Measurements from ENCODE around the gene PPHLN1. TPM values are rescaled to one million over a fixed set of nuclear protein-coding genes. Genes with fewer than 3 reads are reported as not detected.

Gene PPHLN1
- total and polyA plus RNA-seq, 7 donors = 25.2 to 66.7 (median 52.3) TPM

- peaks cover 0 to 2% (median 0%) of the 10 kb centered on the region in 4 donors for H3K4me1 ChIP-seq
- 67 to 77% methylated on average over 9 of the region's 9 CpGs for WGBS, 2 donors
- H3K36me3 ChIP-seq = no peaks in the 10 kb centered on the region
- intact Hi-C loops (cut with DNase I) = no loop called here
- H3K4me3 ChIP-seq = no peak overlapping the region
- H3K9me3 ChIP-seq = no peaks in the 10 kb centered on the region
- no peak for DNase-seq
- TF ChIP-seq EP300 (IDR thresholded peaks at IDR 0.05) (no peak), POLR2AphosphoS5 (IDR thresholded peaks at IDR 0.05) (no peak), CTCF (IDR thresholded peaks at IDR 0.05) (no peak), POLR2A (IDR thresholded peaks at IDR 0.05) (no peak)
- H3K27ac ChIP-seq = no peak overlapping the region
- no peaks in the 10 kb centered on the region for H3K27me3 ChIP-seq
Measured at GRCh38 chr12:42364692-42365091, 38.7 kb downstream of the PPHLN1 start.

- no peak overlapping the region for H3K27ac ChIP-seq
Measured at GRCh38 chr12:42365486-42365885, 39.5 kb downstream of the PPHLN1 start.

GRCh38 chr12:42370013-42370412, 44.0 kb downstream of the PPHLN1 start:
- Histone ChIP-seq H3K4me1 (no peaks in the 10 kb centered on the region), H3K36me3 (peaks cover 0 to 3% (median under 1%) of the 10 kb centered on the region in 4 donors), H3K4me3 (no peak overlapping the region), H3K27ac (no peak overlapping the region), H3K27me3 (no peaks in the 10 kb centered on the region), H3K9me3 (no peaks in the 10 kb centered on the region)
- no peak for TF ChIP-seq POLR2A (IDR thresholded peaks at IDR 0.05)
- TF ChIP-seq POLR2AphosphoS5 (IDR thresholded peaks at IDR 0.05) = no peak
- no peak for TF ChIP-seq EP300 (IDR thresholded peaks at IDR 0.05)
- TF ChIP-seq CTCF (IDR thresholded peaks at IDR 0.05) = no peak
- intact Hi-C loops (cut with DNase I) = no loop called here
- no peak for DNase-seq
- 83 to 84% methylated on average over 4 of the region's 4 CpGs for WGBS, 2 donors

More at GRCh38 chr12:42365486-42365885, 39.5 kb downstream of the PPHLN1 start:
- no peaks in the 10 kb centered on the region for H3K9me3 ChIP-seq
- no peaks in the 10 kb centered on the region for H3K36me3 ChIP-seq
- peaks cover 0 to 2% (median 0%) of the 10 kb centered on the region in 4 donors for H3K4me1 ChIP-seq
- intact Hi-C loops (cut with DNase I) = no loop called here
- no peak for TF ChIP-seq POLR2A (IDR thresholded peaks at IDR 0.05)
- no peak for TF ChIP-seq EP300 (IDR thresholded peaks at IDR 0.05)
- no peak for TF ChIP-seq POLR2AphosphoS5 (IDR thresholded peaks at IDR 0.05)
- TF ChIP-seq CTCF (IDR thresholded peaks at IDR 0.05) = no peak
- no peaks in the 10 kb centered on the region for H3K27me3 ChIP-seq
- H3K4me3 ChIP-seq = no peak overlapping the region
- 95% methylated on average over 5 of the region's 5 CpGs for WGBS, 2 donors
- no peak for DNase-seq

GRCh38 chr12:42372154-42372791, 46.3 kb downstream of the PPHLN1 start:
- Histone ChIP-seq H3K36me3 (peaks cover 0 to 22% (median 4%) of the 10 kb centered on the region in 4 donors), H3K4me3 (no peak overlapping the region), H3K9me3 (no peaks in the 10 kb centered on the region), H3K27ac (no peak overlapping the region), H3K27me3 (no peaks in the 10 kb centered on the region), H3K4me1 (no peaks in the 10 kb centered on the region)
- 90 to 96% methylated on average over 2 of the region's 2 CpGs for WGBS, 2 donors
- no peak for DNase-seq
- peak; percentile 18 to 69 (median 31) for TF ChIP-seq CTCF (IDR thresholded peaks at IDR 0.05)
- TF ChIP-seq EP300 (IDR thresholded peaks at IDR 0.05) = no peak
- intact Hi-C loops (cut with DNase I) = loop anchor here (2.0 kb wide), 1 partner anchor 243 kb away; no protein-coding TSS in a partner anchor

- H3K27ac ChIP-seq = no peak overlapping the region
- H3K36me3 ChIP-seq = peaks cover 0 to 22% (median 4%) of the 10 kb centered on the region in 4 donors
- H3K4me1 ChIP-seq = no peaks in the 10 kb centered on the region
- no peak for DNase-seq
- intact Hi-C loops (cut with DNase I) = loop anchor here (2.0 kb wide), 1 partner anchor 245 kb away; no protein-coding TSS in a partner anchor
- no peak for TF ChIP-seq POLR2AphosphoS5 (IDR thresholded peaks at IDR 0.05)
- no peak for TF ChIP-seq POLR2A (IDR thresholded peaks at IDR 0.05)
- TF ChIP-seq EP300 (IDR thresholded peaks at IDR 0.05) = no peak
- no peak for TF ChIP-seq CTCF (IDR thresholded peaks at IDR 0.05)
- H3K9me3 ChIP-seq = no peaks in the 10 kb centered on the region
- H3K27me3 ChIP-seq = no peaks in the 10 kb centered on the region
- H3K4me3 ChIP-seq = no peak overlapping the region
Measured at GRCh38 chr12:42373669-42374068, 47.7 kb downstream of the PPHLN1 start.

All from sigmoid colon (tissue), 7 donors.